ENCODE results near the gene MRGPRE.

MRGPRE gene

DNA sequence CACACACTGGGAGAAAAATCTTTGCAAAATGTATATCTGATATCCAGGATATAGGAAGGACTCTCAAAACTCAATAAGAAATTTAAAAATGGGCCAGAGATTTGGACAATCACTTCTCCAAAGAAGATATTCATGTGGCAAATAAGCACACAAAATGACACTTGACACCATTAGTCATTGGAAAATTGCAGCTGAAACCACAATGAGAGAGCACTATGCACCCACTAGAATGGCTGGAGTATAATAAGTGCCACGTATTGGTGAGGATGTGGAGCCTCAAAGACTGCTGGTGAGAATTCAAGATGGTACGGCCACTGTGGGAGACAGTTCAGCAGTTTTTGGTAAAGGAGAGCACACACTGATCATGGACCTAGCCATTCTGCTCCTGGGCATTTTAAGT is 54.3 kb downstream of the MRGPRE start:
- Histone ChIP-seq H3K27me3 (ENCODE audit: low read depth) (no peaks in the 10 kb centered on the region), H3K4me3 (no peak overlapping the region), H3K9me3 (peaks cover 4% of the 10 kb centered on the region; the same call in 1 of the 2 replicates), H3K36me3 (replicated peaks) (no peaks in the 10 kb centered on the region), H3K4me1 (no peaks in the 10 kb centered on the region)
- DNase-seq (ENCODE audit: low spot score in 2 of 2): no peak
- in situ Hi-C loops (cut with MboI; ENCODE audit: low sequenced_read_pairs): no loop called here
